GM23248 (cell line): ENCODE results near the gene CLCN7. TPM values are rescaled to one million over a fixed set of nuclear protein-coding genes. Genes with fewer than 3 reads are reported as not detected.
A peak's percentile ranks its signal among the peaks of the same experiment; 100 is the strongest.

ENCODE experiments used
- DNase-seq: peaks from one replicate; pipeline ENCODE4 v3.0.0-alpha.2; 2015
- H2AFZ ChIP-seq: fragments of 200-600 bp; sonication (generic); 2 replicates; pipeline ENCODE4 v1.6.1; 2016; ENCODE audit warnings: antibody characterized with exemption
- H3F3A ChIP-seq: fragments of 200-600 bp; sonication (generic); 2 replicates; pipeline ENCODE4 v1.6.1; 2016; ENCODE audit warnings: mild to moderate bottlenecking, antibody characterized with exemption, mixed run types; ENCODE audit not compliant: insufficient read depth
- H3K27ac ChIP-seq: fragments of 200-600 bp; sonication (generic); 2 replicates; pipeline ENCODE4 v1.5.1; 2016; ENCODE audit warnings: mild to moderate bottlenecking
- H3K27me3 ChIP-seq: fragments of 200-600 bp; sonication (generic); replicated peaks from 2 replicates; pipeline ENCODE4 v1.6.1; 2016; ENCODE audit warnings: mild to moderate bottlenecking; ENCODE audit not compliant: insufficient read depth
- H3K36me3 ChIP-seq: fragments of 200-600 bp; sonication (generic); 2 replicates; pipeline ENCODE4 v1.6.1; 2016; ENCODE audit warnings: low read depth, mild to moderate bottlenecking
- H3K4me1 ChIP-seq: fragments of 200-600 bp; sonication (generic); 2 replicates; pipeline ENCODE4 v1.6.1; 2016; ENCODE audit warnings: mild to moderate bottlenecking; ENCODE audit not compliant: insufficient read depth
- H3K4me2 ChIP-seq: fragments of 200-600 bp; sonication (generic); one replicate; pipeline ENCODE4 v1.6.1; 2016; ENCODE audit warnings: mild to moderate bottlenecking; ENCODE audit not compliant: unreplicated experiment
- H3K4me3 ChIP-seq: fragments of 200-600 bp; sonication (generic); 2 replicates; pipeline ENCODE4 v1.5.1; 2016; ENCODE audit warnings: mild to moderate bottlenecking
- H3K79me2 ChIP-seq: fragments of 200-600 bp; sonication (generic); 2 replicates; pipeline ENCODE4 v1.6.1; 2016; ENCODE audit warnings: mild to moderate bottlenecking; ENCODE audit not compliant: insufficient read depth
- H3K9ac ChIP-seq: fragments of 200-600 bp; sonication (generic); 2 replicates; pipeline ENCODE4 v1.6.1; 2016; ENCODE audit warnings: mild to moderate bottlenecking
- H3K9me2 ChIP-seq: fragments of 200-600 bp; sonication (generic); 2 replicates; pipeline ENCODE4 v1.6.1; 2016; ENCODE audit warnings: mixed run types, mild to moderate bottlenecking, moderate library complexity; ENCODE audit not compliant: insufficient read depth
- H3K9me3 ChIP-seq: fragments of 200-600 bp; sonication (generic); one replicate; pipeline ENCODE4 v1.6.1; 2017; ENCODE audit warnings: low read depth
- H4K20me1 ChIP-seq: fragments of 200-600 bp; sonication (generic); 2 replicates; pipeline ENCODE4 v1.6.0; 2016; ENCODE audit not compliant: insufficient read depth
- EZH2 ChIP-seq: fragments of 200-600 bp; sonication (generic); IDR thresholded peaks from 2 replicates; pipeline ENCODE4 v1.6.1; 2018; ENCODE audit warnings: antibody characterized with exemption, mild to moderate bottlenecking; ENCODE audit not compliant: insufficient read depth, poor library complexity, severe bottlenecking
- EZH2phosphoT487 ChIP-seq: fragments of 200-600 bp; sonication (generic); IDR thresholded peaks from 2 replicates; pipeline ENCODE4 v1.6.1; 2018; ENCODE audit warnings: antibody characterized with exemption, moderate library complexity, mild to moderate bottlenecking, low read depth; ENCODE audit not compliant: insufficient read depth
- WGBS, 2 experiments: methylation state at CpG; one replicate each; pipeline ENCODE4 v1.1.6; 2015 to 2017; ENCODE audit warnings: low lambda C conversion rate in 2 of 2, low coverage in 1 of 2; ENCODE audit errors: missing lambda C conversion rate in 2 of 2; 5-methylcytosine and 5-hydroxymethylcytosine counted together
- in situ Hi-C: fragments of 300-500 bp; cut with MboI; formaldehyde crosslinking; loops from 2 replicates; pipeline ENCODE4 v1.15.0; 2020
- polyA plus RNA-seq: library from polyadenylated mRNA; unstranded; fragments of >200 nt; fragmentation: Nextera tagmentation; extraction: Ambion mirVana; gene quantifications from 2 replicates; pipeline ENCODE4 v1.2.1, GENCODE V29; 2016
- total RNA-seq: library from RNA; depleted of rRNA; stranded (reverse); fragments of >200 nt; shearing (Covaris generic); gene quantifications from 2 replicates; pipeline ENCODE4 v1.2.3, GENCODE V29; 2014

Gene CLCN7
- total and polyA plus RNA-seq, 2 experiments from 2014 or later: 33.6 to 39.3 TPM

GRCh38 chr16:1428511-1428910 is 46.3 kb downstream of the CLCN7 start:
- Histone ChIP-seq H3K36me3 (no peaks in the 10 kb centered on the region), H3K4me1 (no peaks in the 10 kb centered on the region), H4K20me1 (no peaks in the 10 kb centered on the region), H3K4me3 (no peak overlapping the region), H3K4me2 (no peak overlapping the region), H3K27me3 (no peaks in the 10 kb centered on the region), H3K27ac (no peak overlapping the region), H2AFZ (no peak overlapping the region), H3K9ac (no peak overlapping the region), H3K9me2 (no peaks in the 10 kb centered on the region), H3K79me2 (no peaks in the 10 kb centered on the region), H3K9me3 (no peaks in the 10 kb centered on the region), H3F3A (no peaks in the 10 kb centered on the region)
- WGBS, 2 experiments: 22 to 28% methylated on average over 18 to 21 of the region's 21 CpGs
- no peak for TF ChIP-seq EZH2
- TF ChIP-seq EZH2phosphoT487: no peak
- DNase-seq: peak; percentile 40
- in situ Hi-C loops: no loop called here

- 81 to 83% methylated on average over 40 to 53 of the region's 53 CpGs for WGBS, 2 experiments
- in situ Hi-C loops: no loop called here
Observed at GRCh38 chr16:1427473-1428461, 47.1 kb downstream of the CLCN7 start.

GRCh38 chr16:1426734-1427471 is 47.9 kb downstream of the CLCN7 start:
- no peaks in the 10 kb centered on the region for H3K79me2 ChIP-seq
- H3K4me2 ChIP-seq: no peak overlapping the region
- H3K36me3 ChIP-seq: no peaks in the 10 kb centered on the region
- no peaks in the 10 kb centered on the region for H3K9me2 ChIP-seq
- no peaks in the 10 kb centered on the region for H4K20me1 ChIP-seq
- 75 to 81% methylated on average over 24 to 42 of the region's 42 CpGs for WGBS, 2 experiments
- no peaks in the 10 kb centered on the region for H3F3A ChIP-seq
- no peak for DNase-seq
- no peak overlapping the region for H3K4me3 ChIP-seq
- no peaks in the 10 kb centered on the region for H3K4me1 ChIP-seq
- in situ Hi-C loops: no loop called here
- no peaks in the 10 kb centered on the region for H3K27me3 ChIP-seq
- no peak overlapping the region for H2AFZ ChIP-seq
- TF ChIP-seq EZH2phosphoT487 (no peak), EZH2 (no peak)
- no peak overlapping the region for H3K9ac ChIP-seq
- no peak overlapping the region for H3K27ac ChIP-seq
- H3K9me3 ChIP-seq: no peaks in the 10 kb centered on the region

More at GRCh38 chr16:1427473-1428461, 47.1 kb downstream of the CLCN7 start:
- no peak overlapping the region for H3K4me3 ChIP-seq
- H3F3A ChIP-seq: no peaks in the 10 kb centered on the region
- H3K9me2 ChIP-seq: no peaks in the 10 kb centered on the region
- DNase-seq: no peak
- H2AFZ ChIP-seq: no peak overlapping the region
- no peak overlapping the region for H3K9ac ChIP-seq
- no peaks in the 10 kb centered on the region for H3K36me3 ChIP-seq
- no peaks in the 10 kb centered on the region for H3K4me1 ChIP-seq
- H3K9me3 ChIP-seq: no peaks in the 10 kb centered on the region
- H4K20me1 ChIP-seq: no peaks in the 10 kb centered on the region
- H3K79me2 ChIP-seq: no peaks in the 10 kb centered on the region
- no peak overlapping the region for H3K27ac ChIP-seq
- H3K27me3 ChIP-seq: no peaks in the 10 kb centered on the region
- H3K4me2 ChIP-seq: no peak overlapping the region
- TF ChIP-seq EZH2phosphoT487 (no peak), EZH2 (no peak)

GRCh38 chr16:1425616-1426370 is 49.0 kb downstream of the CLCN7 start:
- no peak for DNase-seq
- no peak for TF ChIP-seq EZH2phosphoT487
- no peak for TF ChIP-seq EZH2
- Histone ChIP-seq H3K4me2 (no peak overlapping the region), H4K20me1 (no peaks in the 10 kb centered on the region), H3K36me3 (no peaks in the 10 kb centered on the region), H3K4me3 (no peak overlapping the region), H3K9me3 (no peaks in the 10 kb centered on the region), H3F3A (no peaks in the 10 kb centered on the region; the same call in 1 of the 2 replicates), H3K79me2 (no peaks in the 10 kb centered on the region), H3K4me1 (no peaks in the 10 kb centered on the region), H2AFZ (no peak overlapping the region), H3K27ac (no peak overlapping the region), H3K9ac (no peak overlapping the region), H3K9me2 (no peaks in the 10 kb centered on the region), H3K27me3 (no peaks in the 10 kb centered on the region)
- in situ Hi-C loops: no loop called here
- 86 to 89% methylated on average over 16 of the region's 16 CpGs for WGBS, 2 experiments
